IMR-90 (cell line): ENCODE results near the gene SMARCD2. TPM values are rescaled to one million over a fixed set of nuclear protein-coding genes. Genes with fewer than 3 reads are reported as not detected.

Experiments used
- ATAC-seq: fragments of 200-7000 bp; cut with Tn5 transposase; 2 replicates; pipeline ENCODE4 v1.9.1; 2020; ENCODE audit warnings: low read depth, mild to moderate bottlenecking, moderate library complexity
- BruUV-seq: library from RNA; stranded (reverse); fragments of 400-500 nt; replicated peaks from 2 replicates; lab custom pipeline; 2021; lab: Mats Ljungman, UMichigan
- CTCF ChIA-PET: fragments of 300-600 bp; formaldehyde crosslinking; extraction: SDS; loops from one replicate; lab custom pipeline; 2021; ENCODE audit warnings: antibody characterized with exemption; lab: Yijun Ruan, JAX
- POLR2A ChIA-PET: fragments of 300-600 bp; sonication (Branson Sonifier 250); formaldehyde crosslinking; loops from one replicate; lab custom pipeline; 2022; ENCODE audit warnings: antibody characterized with exemption; ENCODE audit not compliant: unreplicated experiment; lab: Charles Lee
- DNase-seq: peaks from one replicate; pipeline ENCODE4 v3.0.0; 2013
- H2AFZ ChIP-seq: replicated peaks from 2 replicates; pipeline ENCODE3; 2013; ENCODE audit warnings: low read length, mild to moderate bottlenecking; ENCODE audit not compliant: poor library complexity
- H2AK5ac ChIP-seq: 2 replicates; pipeline ENCODE4 v1.6.1; 2013; ENCODE audit warnings: low read depth, low read length, inconsistent platforms
- H2AK9ac ChIP-seq: replicated peaks from 2 replicates; pipeline ENCODE3; 2013; ENCODE audit warnings: mild to moderate bottlenecking, low read depth, low read length, moderate library complexity; ENCODE audit not compliant: poor library complexity
- H2BK120ac ChIP-seq: 2 replicates; pipeline ENCODE4 v1.6.1; 2013; ENCODE audit warnings: low read depth, low read length, inconsistent platforms
- H2BK15ac ChIP-seq: 3 replicates; pipeline ENCODE4 v1.6.1; 2013; ENCODE audit warnings: low read depth, low read length, inconsistent platforms
- H2BK20ac ChIP-seq: 2 replicates; pipeline ENCODE4 v1.6.1; 2013; ENCODE audit warnings: low read depth, mild to moderate bottlenecking, inconsistent platforms, low read length, moderate library complexity
- H2BK5ac ChIP-seq: 2 replicates; pipeline ENCODE4 v1.6.1; 2013; ENCODE audit warnings: mild to moderate bottlenecking, low read depth, low read length, inconsistent platforms; ENCODE audit not compliant: poor library complexity, severe bottlenecking
- H3K14ac ChIP-seq: replicated peaks from 2 replicates; pipeline ENCODE4 v1.6.1; 2013; ENCODE audit warnings: low read depth, low read length, inconsistent platforms
- H3K18ac ChIP-seq: 2 replicates; pipeline ENCODE4 v1.6.1; 2013; ENCODE audit warnings: low read depth, low read length, control low read depth
- H3K23ac ChIP-seq: 2 replicates; pipeline ENCODE4 v1.6.1; 2013; ENCODE audit warnings: low read depth, low read length, inconsistent platforms
- H3K27ac ChIP-seq: 2 replicates; pipeline ENCODE4 v1.5.1; 2013; ENCODE audit warnings: mild to moderate bottlenecking, control low read depth, low read length; ENCODE audit not compliant: insufficient read depth
- H3K27me3 ChIP-seq: 2 replicates; pipeline ENCODE4 v1.6.1; 2013; ENCODE audit warnings: low read length; ENCODE audit not compliant: control insufficient read depth, insufficient read depth
- H3K36me3 ChIP-seq: 2 replicates; pipeline ENCODE4 v1.6.1; 2013; ENCODE audit warnings: low read length, mixed read lengths; ENCODE audit not compliant: control insufficient read depth, insufficient read depth
- H3K4ac ChIP-seq: 2 replicates; pipeline ENCODE4 v1.6.1; 2013; ENCODE audit warnings: low read depth, low read length, inconsistent platforms
- H3K4me1 ChIP-seq: 2 replicates; pipeline ENCODE4 v1.6.1; 2013; ENCODE audit warnings: low read length, mixed read lengths; ENCODE audit not compliant: control insufficient read depth, insufficient read depth
- H3K4me2 ChIP-seq: 2 replicates; pipeline ENCODE4 v1.6.1; 2013; ENCODE audit warnings: low read depth, mild to moderate bottlenecking, control low read depth, low read length, moderate library complexity
- H3K4me3 ChIP-seq: 2 replicates; pipeline ENCODE4 v1.5.1; 2013; ENCODE audit warnings: low read depth, mild to moderate bottlenecking, control low read depth, low read length, moderate library complexity; ENCODE audit not compliant: insufficient read depth
- H3K56ac ChIP-seq: 2 replicates; pipeline ENCODE4 v1.6.1; 2013; ENCODE audit warnings: low read length, inconsistent platforms; ENCODE audit not compliant: insufficient read depth; ENCODE audit errors: extremely low read depth
- H3K79me1 ChIP-seq, 2 experiments: 2 replicates each; pipeline ENCODE4 v1.6.1; 2013; ENCODE audit warnings: low read length in 2 of 2, inconsistent platforms in 1 of 2, low read depth in 1 of 2
- H3K9ac ChIP-seq: 2 replicates; pipeline ENCODE4 v1.6.1; 2013; ENCODE audit warnings: low read depth, low read length, control low read depth
- H3K9me1 ChIP-seq: 2 replicates; pipeline ENCODE4 v1.6.1; 2013; ENCODE audit warnings: low read length, inconsistent platforms; ENCODE audit not compliant: insufficient read depth
- H3K9me3 ChIP-seq: 2 replicates; pipeline ENCODE4 v1.6.1; 2013; ENCODE audit warnings: low read length; ENCODE audit not compliant: control insufficient read depth, insufficient read depth
- H4K20me1 ChIP-seq: 2 replicates; pipeline ENCODE4 v1.6.1; 2013; ENCODE audit warnings: low read length, inconsistent platforms; ENCODE audit not compliant: insufficient read depth
- H4K5ac ChIP-seq: 2 replicates; pipeline ENCODE4 v1.6.1; 2013; ENCODE audit warnings: mild to moderate bottlenecking, low read depth, low read length, control low read depth
- H4K8ac ChIP-seq, 2 experiments: 2 replicates each; pipeline ENCODE4 v1.6.1; 2013; ENCODE audit warnings: low read depth in 2 of 2, low read length in 2 of 2, control low read depth in 1 of 2, inconsistent platforms in 1 of 2
- H4K91ac ChIP-seq: 2 replicates; pipeline ENCODE4 v1.6.1; 2013; ENCODE audit warnings: low read depth, low read length, inconsistent platforms; ENCODE audit not compliant: insufficient read depth
- BHLHE40 ChIP-seq: fragments of 150-350 bp; IDR thresholded peaks from 2 replicates; pipeline ENCODE4 v1.6.1; 2016; ENCODE audit warnings: mild to moderate bottlenecking, low read depth, low read length
- CEBPB ChIP-seq: IDR thresholded peaks from 2 replicates; pipeline ENCODE4 v1.6.1; 2012; ENCODE audit warnings: low read depth, low read length, improper control_type of control experiment
- CHD1 ChIP-seq: IDR thresholded peaks from 2 replicates; pipeline ENCODE4 v1.6.1; 2012; ENCODE audit warnings: low read depth, low read length, improper control_type of control experiment
- CTCF ChIP-seq: conservative IDR thresholded peaks from 2 replicates; pipeline ENCODE4 v1.5.1; 2012; ENCODE audit warnings: mild to moderate bottlenecking, low read depth, low read length, improper control_type of control experiment
- FOS ChIP-seq: fragments of 150-350 bp; IDR thresholded peaks from 2 replicates; pipeline ENCODE4 v1.6.1; 2016; ENCODE audit warnings: low read depth, low read length
- MAFK ChIP-seq: IDR thresholded peaks from 2 replicates; pipeline ENCODE4 v1.6.1; 2012; ENCODE audit warnings: low read depth, low read length, improper control_type of control experiment
- MXI1 ChIP-seq: IDR thresholded peaks from 2 replicates; pipeline ENCODE4 v1.6.1; 2012; ENCODE audit warnings: low read depth, mild to moderate bottlenecking, low read length, moderate library complexity, borderline replicate concordance
- POLR2A ChIP-seq: IDR thresholded peaks from 2 replicates; pipeline ENCODE4 v1.6.1; 2012; ENCODE audit warnings: mild to moderate bottlenecking, low read depth, low read length
- RAD21 ChIP-seq: IDR thresholded peaks from 2 replicates; pipeline ENCODE4 v1.6.1; 2012; ENCODE audit warnings: low read length, improper control_type of control experiment
- RCOR1 ChIP-seq: IDR thresholded peaks from 2 replicates; pipeline ENCODE4 v1.6.1; 2012; ENCODE audit warnings: mild to moderate bottlenecking, low read length, improper control_type of control experiment; ENCODE audit not compliant: insufficient replicate concordance
- RFX5 ChIP-seq: IDR thresholded peaks from 2 replicates; pipeline ENCODE4 v1.8.0; 2012; ENCODE audit warnings: low read depth, mild to moderate bottlenecking, low read length, moderate library complexity
- SMC3 ChIP-seq: fragments of 150-350 bp; IDR thresholded peaks from 2 replicates; pipeline ENCODE4 v1.6.1; 2016; ENCODE audit warnings: low read depth, mild to moderate bottlenecking, antibody characterized with exemption, low read length, moderate library complexity
- whole genome bisulfite sequencing, 2 experiments: methylation state at CpG; one replicate each; pipeline versions ENCODE4 v1.1.5 to v1.1.7; 2013; ENCODE audit warnings: missing lambda C conversion rate in 2 of 2; ENCODE audit not compliant: insufficient read length in 1 of 2; ENCODE audit errors: extremely low coverage in 2 of 2; 5-methylcytosine and 5-hydroxymethylcytosine counted together
- dilution Hi-C: fragments of 300-500 bp; cut with HindIII; formaldehyde crosslinking; loops from one replicate; pipeline ENCODE4 v1.14.3; 2018; ENCODE audit warnings: low sequenced_read_pairs; ENCODE audit not compliant: unreplicated experiment
- in situ Hi-C: fragments of 300-500 bp; cut with MboI; formaldehyde crosslinking; loops from 3 replicates; pipeline ENCODE4 v1.14.3; 2019; ENCODE audit warnings: low sequenced_read_pairs, inconsistent platforms, mixed read lengths
- intact Hi-C: fragments of 100-400 bp; cut with micrococcal nuclease; formaldehyde crosslinking; loops from 2 replicates; pipeline ENCODE4 v1.10.0; 2022
- polyA plus RNA-seq, 3 experiments: library from polyadenylated mRNA; depleted of rRNA; stranded (reverse); fragments of >200 nt; gene quantifications; 2 replicates each; pipeline ENCODE4 v1.2.3, GENCODE V29; 2012; ENCODE audit warnings: low replicate concordance in 1 of 3
- total RNA-seq: library from RNA; depleted of rRNA; stranded (reverse); fragments of >200 nt; gene quantifications from 2 replicates; pipeline ENCODE4 v1.2.3, GENCODE V29; 2012
- TF ChIP-seq, protein P1 (sequence below): fragments of 150-350 bp; IDR thresholded peaks from 2 replicates; pipeline ENCODE4 v1.6.1; 2017; ENCODE audit warnings: mild to moderate bottlenecking, antibody characterized with exemption, low read length, low read depth

The SMARCD2 gene
- total and polyA plus RNA-seq, 2 of the 4 experiments (the other 2 are of a cell fraction): 56.9 to 91.2 TPM

GRCh38 chr17:63830904-63831491 lies 11.5 kb downstream of the SMARCD2 start:
- H3K9me1 ChIP-seq: no peaks in the 10 kb centered on the region
- H3K79me1 ChIP-seq: peaks cover 32 to 75% of the 10 kb centered on the region in 2 experiments
- in situ Hi-C loops (no loop called here), intact Hi-C loops (no loop called here), dilution Hi-C loops (no loop called here)
- H2AK9ac ChIP-seq: no peak overlapping the region
- no peak overlapping the region for H3K4me2 ChIP-seq
- ATAC-seq (no peak), DNase-seq (no peak)
- WGBS, 2 experiments: 84% methylated on average over 4 of the region's 15 CpGs; no CpG with 5 or more reads in 1 of the 2 experiments
- no peak overlapping the region for H2AK5ac ChIP-seq
- peaks cover 63% of the 10 kb centered on the region for H3K36me3 ChIP-seq
- H4K91ac ChIP-seq: no peak overlapping the region
- H3K4me1 ChIP-seq: peaks cover 1% of the 10 kb centered on the region; the same call in 1 of the 2 replicates
- H2AFZ ChIP-seq: no peak overlapping the region
- H4K5ac ChIP-seq: no peak overlapping the region
- ChIA-PET POLR2A (interaction anchor here (0.6 kb wide), 1 partner anchor 10 kb away, joined by 4 read pairs; no protein-coding TSS in a partner anchor), CTCF (no interaction called here)
- no peak overlapping the region for H3K56ac ChIP-seq
- BruUV-seq: no TSS peak
- H3K23ac ChIP-seq: no peak overlapping the region
- H3K4ac ChIP-seq: no peak overlapping the region
- no peak overlapping the region for H3K27ac ChIP-seq
- H3K9ac ChIP-seq: no peak overlapping the region
- TF ChIP-seq CTCF: no peak
- no peak for TF ChIP-seq RAD21
- no peak for TF ChIP-seq CEBPB
- no peak for TF ChIP-seq MAFK
- no peak for TF ChIP-seq RCOR1
- no peak for TF ChIP-seq SMC3
- TF ChIP-seq MXI1: no peak
- TF ChIP-seq, protein P1, sequence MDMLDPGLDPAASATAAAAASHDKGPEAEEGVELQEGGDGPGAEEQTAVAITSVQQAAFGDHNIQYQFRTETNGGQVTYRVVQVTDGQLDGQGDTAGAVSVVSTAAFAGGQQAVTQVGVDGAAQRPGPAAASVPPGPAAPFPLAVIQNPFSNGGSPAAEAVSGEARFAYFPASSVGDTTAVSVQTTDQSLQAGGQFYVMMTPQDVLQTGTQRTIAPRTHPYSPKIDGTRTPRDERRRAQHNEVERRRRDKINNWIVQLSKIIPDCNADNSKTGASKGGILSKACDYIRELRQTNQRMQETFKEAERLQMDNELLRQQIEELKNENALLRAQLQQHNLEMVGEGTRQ: no peak
- TF ChIP-seq BHLHE40: no peak
- no peak for TF ChIP-seq RFX5
- TF ChIP-seq CHD1: no peak
- no peak for TF ChIP-seq FOS
- TF ChIP-seq POLR2A: no peak
- H3K9me3 ChIP-seq: no peaks in the 10 kb centered on the region
- no peak overlapping the region for H3K4me3 ChIP-seq
- H2BK120ac ChIP-seq: no peak overlapping the region
- H2BK5ac ChIP-seq: no peak overlapping the region
- no peak overlapping the region for H2BK15ac ChIP-seq
- peaks cover 49% of the 10 kb centered on the region for H4K20me1 ChIP-seq
- no peaks in the 10 kb centered on the region for H3K27me3 ChIP-seq
- no peak overlapping the region for H3K14ac ChIP-seq
- H3K18ac ChIP-seq: no peak overlapping the region
- no peak overlapping the region for H2BK20ac ChIP-seq
- H4K8ac ChIP-seq: no peak overlapping the region
